ENCODE measurements around the gene XPC.

XPC gene

DNA sequence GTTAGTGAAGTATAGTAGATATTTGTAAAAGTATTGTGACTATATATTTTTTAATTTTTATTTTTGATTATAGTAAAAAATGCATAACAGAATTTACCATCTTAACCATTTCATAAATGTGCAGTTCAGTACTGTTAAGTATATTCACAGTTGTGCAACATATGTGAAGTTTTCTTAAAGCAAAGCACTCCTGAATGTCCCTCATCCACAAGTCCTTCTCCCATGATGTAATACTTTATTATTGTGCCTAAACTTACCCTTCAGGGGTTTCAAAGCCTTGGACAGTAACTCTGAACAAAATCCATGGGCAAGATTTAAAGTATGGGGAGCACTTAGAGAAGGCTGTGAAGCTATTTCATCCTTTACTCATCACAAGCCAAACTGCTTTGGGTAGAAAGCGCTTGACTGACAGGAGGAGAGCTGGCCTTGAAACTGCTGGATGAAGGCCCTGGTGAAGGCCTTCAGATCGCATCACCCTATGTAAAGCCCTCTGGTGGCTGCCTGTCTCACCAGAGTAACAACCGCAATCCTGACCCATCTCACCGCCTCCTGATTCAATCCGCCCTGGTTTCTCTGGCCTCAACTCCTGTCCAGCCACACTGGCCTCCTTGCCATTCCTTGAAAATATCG lies 28.3 kb upstream of the XPC start:
- no peak for DNase-seq

DNA sequence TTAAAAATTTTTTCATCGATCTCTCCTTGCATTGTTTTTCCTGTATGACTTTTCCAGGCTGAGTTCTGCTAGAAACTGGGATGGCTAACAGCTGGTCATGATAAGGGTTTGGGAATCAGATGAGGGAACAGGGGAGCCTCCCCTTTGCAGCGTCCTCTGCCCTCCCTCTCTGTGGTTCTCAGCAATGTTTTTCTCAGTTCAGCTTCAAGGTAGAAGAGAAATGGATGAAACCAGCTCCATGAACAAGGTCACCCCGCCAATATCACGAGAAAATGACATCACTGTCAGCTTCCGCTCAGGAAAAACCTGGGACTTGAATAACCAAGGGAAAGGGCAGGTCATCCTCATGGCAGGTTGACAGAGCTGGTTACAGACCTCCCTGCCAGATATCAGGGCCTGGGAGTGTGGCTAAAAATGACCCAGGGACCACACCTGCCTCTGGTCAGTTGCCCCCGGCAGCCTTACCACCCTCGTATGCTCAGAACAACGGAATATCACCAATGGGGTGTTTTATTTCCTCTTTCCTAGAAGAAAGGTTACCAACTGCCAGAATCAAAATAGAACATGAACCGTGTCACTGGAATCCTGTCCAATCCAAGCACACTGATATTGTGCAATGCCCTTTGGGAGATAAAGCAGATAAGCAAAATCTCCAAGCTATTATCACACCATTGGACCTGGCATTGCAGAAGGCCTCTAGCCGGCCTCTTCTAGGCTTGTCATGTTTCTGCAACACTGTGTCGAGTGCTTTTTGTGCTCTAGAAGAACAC lies 26.3 kb upstream of the XPC start:
- no peak for DNase-seq

DNA sequence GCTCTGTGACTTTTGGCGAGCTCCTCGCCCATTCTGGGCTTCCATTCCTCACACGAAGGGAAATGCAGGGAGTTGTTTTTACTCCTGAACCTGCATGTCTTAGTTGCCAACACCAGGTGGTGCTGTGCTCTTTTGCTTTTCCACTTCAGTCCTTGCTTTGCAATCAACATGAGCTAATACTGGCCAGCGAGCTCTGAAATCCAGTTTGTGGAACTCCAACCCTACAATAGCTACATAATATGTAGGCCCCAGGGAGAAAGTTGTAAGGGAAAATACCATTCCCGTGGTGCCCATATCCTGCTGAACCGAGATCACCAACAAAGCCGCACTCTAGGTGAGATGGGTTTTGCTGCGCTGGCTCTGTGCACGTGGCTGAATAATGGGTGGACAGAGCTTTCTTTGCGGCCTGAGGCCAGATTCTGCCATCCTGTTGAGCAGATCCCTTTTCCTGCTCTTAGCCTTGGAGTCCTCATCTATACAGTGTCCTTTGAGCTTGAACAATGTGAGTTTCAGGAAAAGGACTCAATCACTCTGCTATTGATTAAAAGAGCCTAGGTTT lies 25.2 kb upstream of the XPC start:
- peak; percentile 53 for DNase-seq

DNA sequence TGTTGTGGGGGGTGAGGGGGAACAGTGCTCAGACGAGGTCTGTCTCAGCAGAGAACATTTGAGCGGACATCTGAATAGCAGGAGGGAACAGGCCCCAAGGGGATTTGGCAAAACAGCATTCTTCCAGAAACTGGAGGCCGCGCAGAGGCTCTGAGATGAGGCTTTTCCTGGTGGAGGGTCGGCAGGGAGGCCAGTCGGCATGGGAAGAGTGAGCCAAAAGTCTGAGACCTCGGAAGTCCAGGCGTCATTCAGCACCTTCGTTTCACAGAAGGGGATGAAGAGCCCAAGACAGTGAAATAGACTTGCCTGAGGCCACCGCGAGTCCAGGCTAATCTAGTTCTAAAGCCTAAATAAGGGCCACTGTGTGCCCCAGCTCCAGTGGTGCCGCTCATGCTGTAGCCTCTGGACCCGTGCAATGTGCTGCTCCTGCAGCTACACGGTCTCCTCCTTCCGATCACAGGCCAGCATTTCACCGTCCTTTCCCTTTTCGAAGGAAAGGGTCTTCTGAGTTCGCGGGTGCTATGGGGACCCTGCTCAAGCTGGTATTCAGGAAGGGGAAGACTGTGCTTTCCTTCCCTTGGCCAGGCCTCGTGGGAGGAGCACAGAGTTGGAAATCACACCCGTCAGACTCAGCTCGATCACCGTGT lies 24.6 kb upstream of the XPC start:
- DNase-seq: no peak

DNA sequence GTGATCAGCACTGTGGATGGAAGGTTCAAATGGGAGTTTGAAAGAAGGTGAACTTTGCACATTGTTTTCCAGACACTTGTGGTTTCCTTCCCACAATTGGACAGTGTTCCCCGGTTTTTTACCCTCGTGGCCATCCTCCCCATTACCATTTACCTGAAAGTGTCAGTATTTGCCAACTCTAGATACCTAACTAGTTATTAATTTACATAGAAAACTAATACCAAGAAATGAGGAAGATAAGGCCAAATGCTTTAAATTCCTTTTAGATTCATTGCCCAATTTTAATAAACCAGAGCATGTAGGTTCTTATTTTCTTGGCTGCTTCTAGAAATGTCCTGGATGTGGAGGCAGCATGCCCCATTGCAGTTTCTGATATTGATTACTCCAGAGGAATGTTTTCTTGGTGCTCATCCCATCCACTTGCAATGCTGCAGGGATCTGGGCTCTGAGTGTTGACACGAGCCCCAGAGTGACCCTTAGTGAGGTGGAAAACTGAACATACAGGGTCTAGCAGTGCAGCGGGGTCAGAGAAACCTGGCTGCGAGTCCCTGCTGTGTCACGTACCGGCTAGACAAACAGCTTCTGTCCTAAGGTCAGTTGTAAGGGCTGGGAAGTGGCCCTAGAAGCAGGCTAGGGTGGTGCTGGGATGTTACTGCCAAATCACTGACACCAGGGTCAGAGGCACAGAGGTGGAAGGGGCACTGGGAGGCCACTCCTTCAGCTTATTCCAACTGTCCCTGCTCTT lies 23.7 kb upstream of the XPC start:
- DNase-seq: no peak

DNA sequence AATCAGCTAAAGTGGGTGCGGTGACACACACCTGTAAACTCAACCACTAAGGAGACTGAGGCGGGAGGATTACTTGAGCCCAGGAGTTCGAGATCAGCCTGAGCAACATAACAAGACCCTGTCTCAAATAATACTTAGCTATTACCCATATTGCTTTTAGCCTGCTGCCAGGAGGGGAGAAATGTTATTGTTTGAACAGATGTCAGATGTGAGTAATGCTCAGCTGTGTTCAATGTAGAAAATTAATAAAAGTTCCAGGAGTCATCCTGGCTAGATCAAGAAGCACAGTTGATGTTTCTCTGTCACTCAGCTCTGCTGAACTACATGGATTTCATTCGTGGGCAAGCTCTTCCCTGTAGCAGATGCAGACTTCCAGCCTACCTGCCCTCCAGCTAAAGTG lies 22.4 kb upstream of the XPC start:
- no peak for DNase-seq

DNA sequence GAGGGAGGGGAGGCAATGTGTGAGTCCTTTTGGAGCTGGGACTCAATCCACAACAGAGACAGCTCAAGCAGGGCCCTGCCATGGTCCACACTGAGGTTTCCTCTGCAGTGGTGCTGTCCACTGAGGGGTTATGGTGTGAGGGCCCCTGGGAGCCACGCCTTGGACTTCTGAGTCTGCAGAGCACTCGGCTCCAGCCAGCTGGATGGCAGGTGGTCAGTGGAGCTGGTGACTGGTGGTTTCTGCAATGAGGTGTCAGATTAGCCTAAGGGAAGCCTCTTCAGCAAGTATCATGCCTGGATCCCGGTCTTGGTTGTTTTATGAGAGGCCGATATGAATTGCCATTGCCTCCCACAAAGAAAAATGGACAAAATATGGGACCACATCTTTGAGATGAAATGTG lies 21.9 kb upstream of the XPC start:
- no peak for DNase-seq

DNA sequence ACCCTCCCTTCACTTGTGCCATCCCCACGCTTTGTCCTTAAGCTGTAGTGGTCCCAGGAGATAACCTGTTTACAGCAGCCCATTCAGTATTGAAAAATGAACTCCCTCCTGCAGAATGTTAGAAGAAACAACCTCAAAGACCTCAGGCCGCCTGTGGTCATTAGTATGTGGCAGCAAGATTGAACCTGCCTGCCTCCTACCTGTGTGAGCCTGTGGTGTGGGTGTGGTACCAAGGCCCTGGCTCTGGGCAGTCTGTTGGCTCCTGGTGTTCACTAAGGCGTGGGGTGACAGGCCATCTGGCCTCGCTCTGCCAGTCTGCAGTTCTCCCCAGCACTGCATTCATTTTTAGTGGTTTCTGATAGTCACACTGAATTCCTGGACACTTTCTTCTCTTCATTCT lies 21.2 kb upstream of the XPC start:
- DNase-seq: no peak

DNA sequence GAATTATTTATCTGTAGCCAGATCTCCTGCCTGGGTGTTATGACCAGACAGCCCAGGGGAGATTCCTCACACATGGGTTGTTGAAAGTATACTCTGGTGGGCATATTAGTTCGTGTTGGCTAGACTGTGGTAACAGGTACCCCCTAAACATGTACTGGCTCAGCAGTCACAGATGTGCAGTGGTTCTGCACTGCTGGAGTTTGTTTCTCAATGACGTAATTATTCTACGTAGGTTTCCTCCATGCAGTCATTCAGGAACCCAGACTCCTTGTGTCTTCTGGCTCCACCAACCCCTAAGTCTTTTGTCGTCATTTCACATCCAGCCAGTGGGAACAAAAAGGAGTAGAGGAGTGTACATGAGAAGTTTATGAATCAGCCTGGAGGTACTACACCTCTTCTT lies 16.5 kb upstream of the XPC start:
- no peak for DNase-seq

DNA sequence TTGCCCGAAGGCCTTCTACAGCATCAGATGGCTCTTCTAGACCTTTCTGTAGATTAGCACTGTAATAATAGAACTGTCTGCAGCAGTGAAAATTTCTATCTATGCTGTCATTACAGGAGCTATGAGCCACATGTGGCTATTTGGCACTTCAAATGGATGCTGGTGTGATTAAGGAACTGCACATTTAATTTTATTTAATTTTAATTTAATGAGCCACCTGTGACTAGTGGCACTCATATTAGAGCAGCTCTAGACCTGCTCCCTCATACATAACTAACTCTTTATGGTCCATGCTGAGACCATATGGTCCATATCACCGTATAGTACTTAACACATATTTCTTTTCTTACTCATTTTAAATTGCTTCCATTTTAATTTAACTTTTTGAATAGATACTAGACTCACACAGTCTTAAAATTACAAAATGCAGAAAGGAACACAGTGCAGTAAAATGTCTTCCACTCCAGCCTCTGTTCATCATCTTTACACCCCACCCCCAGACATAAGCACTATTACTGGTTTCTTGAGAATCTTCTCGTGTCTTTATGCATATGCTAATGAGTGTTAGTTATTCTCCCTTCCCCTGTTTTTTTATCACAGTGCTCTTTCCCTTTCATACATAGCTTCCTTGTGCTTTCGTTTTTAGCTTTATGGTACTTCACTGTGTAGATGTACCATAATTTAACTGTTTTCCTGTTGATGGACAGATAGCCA lies 9.8 kb upstream of the XPC start:
- no peak for DNase-seq

DNA sequence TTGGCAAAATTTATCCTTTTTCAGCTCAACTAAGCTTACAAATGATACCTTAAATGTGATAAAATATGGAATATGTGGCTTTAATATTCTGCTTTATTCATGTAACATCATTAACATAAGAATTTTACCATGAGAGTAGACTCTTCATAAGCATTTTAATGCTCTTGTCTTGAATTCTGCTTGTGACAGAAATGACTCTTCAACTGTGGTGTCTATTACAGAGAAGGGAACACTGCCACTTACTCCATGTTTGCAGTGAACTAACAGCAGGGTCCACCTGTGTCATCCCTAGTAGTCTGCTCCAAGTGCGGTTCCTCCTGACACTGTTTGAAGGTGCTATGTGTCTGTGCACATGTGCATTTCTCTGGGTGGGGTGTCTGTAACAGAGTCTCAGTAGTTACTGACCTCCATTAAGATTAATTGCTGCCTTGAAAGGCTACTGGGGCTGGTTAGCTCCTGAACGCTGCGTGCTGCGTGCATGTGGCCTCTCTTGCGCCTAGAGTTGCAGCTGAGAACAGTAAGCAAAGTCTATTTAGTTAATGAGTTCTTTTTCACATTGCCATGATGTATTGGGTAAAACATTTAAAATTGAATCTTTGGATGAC lies 8.6 kb upstream of the XPC start:
- no peak for DNase-seq

DNA sequence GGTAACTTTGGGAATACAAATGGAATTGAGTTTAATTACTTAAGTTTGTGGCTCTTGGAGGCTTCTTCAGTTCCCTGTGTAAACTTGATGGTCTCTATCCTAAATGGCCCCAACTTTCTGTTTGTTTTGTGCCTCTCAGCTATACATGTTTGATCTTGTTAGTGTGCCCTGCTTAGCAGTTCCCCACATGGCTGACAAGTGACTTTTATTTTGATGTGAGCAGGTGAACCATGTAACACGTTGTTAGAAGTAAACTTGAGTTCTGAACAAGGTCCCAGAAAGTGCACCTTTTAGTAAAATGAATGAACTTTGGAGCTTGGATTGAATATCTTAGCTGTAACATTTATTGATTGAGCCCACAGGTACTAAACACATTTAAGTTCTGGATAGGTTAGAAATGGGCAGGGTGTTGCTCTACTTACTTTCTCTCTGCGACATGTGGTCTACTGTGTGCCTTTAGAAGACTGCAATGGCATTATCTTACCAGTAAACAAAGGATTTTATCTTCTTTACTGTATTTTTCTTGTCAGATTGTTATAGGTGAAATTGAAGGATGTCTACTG lies 4.7 kb upstream of the XPC start:
- no peak for DNase-seq

DNA sequence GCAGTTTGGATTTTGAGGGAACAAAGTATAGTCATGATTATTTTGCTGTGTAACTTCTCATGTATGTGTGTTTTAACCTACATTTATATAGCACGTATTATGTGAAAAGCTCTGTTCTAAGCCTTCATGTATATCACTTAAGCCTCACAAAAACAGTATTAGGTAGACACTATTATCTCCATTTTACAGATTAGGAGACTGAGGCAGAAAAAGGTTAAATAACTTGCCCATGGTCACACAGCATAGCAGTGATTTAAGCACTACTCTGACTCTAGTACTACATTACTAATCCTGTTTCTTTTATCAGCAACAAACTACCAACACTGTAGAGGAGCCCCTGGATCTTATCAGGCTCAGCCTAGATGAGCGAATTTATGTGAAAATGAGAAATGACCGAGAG lies 2.9 kb upstream of the XPC start:
- no peak for DNase-seq

DNA sequence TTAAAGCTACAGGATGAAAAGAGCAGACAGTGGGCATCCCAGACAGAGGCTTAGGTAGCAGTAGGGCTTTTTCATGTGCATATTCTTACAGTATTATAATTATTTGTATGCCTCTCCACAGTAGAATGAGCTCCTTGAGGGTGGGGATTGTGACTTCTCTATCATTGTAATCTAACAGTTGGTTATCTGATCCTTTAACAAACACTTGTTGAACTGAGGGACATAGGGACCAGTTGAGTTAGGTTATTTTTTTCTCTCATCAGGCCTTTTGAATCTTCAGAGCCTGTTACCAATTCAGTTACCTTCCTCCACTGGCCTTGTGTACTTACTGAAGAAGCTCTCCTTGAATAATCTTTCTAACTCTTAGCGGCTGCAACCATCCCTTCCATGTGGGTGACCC lies 1.4 kb upstream of the XPC start:
- DNase-seq: no peak

DNA sequence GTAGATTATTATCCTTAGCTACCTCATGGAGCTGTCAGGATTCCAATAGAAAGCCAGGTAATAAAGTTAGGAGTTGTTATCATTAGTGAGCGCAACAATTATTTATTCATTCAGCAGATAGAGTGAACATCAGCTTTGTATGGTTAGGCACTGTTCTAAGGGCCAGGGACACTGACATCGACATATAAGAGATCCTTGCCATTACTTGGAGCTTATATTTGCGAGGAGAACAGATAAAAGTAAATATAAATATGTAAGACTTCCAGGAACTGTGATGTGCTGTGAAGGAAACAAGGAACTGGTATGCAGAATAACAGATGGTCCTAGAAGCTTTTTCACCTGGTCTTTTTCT lies 689 bp upstream of the XPC start:
- DNase-seq: no peak

DNA sequence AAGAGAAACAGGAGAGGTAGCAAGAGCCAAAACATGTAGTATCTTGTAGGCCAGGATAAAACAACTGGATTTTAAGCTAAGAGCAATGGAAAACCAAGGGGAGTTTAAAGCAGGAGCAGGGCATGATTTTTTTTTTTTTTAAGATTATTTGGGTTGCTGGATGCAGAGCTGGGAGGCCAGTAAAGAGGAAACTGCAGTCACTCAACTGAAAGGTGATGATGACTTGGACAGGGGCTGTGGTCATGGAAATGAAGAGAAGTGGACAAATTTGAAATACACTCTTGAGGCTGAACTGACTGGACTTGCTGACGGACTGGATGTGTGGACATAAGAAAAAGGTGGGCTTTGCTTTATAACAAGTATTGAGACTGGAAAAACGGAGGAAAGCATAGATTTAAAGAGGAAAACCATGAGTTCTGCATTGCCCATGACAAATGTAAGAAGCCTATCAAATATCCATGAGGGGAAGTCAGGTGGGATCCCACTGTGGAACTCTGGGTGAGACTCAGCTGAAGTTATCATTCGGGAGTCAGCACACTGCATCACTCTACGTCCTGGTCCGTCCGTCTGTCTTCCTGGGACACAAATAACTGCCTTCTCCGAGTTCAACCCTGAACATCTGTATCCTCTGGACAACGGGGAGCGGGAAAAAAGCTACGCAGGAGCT lies 688 bp downstream of the XPC start:
- DNase-seq: peak; percentile 25

DNA sequence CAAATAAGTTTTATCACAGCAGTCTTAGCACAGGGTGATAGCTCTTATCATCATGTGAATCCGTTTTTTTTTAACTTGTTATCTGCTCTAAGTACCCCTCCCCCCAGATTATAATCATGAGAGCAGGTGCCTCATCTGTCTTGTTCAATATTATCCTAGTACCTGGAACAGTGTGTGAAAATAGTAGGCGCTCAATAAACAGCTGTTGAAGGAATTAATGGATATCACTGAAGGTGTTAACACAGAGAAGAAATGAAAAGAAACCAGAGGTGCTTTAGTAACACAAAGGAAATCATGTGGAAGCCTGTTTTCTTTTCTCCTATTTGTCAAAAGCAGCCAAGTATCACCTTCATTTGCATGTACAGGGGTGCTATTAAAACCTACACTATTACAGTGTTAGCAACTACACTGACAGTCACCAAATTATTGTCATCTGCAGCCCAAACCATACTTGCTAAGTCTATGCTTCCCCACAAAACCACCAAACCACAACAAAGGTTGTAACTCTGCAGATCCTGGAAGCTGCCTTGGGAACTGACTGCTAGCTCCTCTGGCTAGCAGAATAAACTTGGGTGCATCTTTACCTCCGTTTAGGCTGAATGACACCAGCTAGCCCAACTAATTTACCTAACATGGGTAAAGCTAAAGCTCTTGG lies 2.9 kb downstream of the XPC start:
- DNase-seq: peak; percentile 86

DNA sequence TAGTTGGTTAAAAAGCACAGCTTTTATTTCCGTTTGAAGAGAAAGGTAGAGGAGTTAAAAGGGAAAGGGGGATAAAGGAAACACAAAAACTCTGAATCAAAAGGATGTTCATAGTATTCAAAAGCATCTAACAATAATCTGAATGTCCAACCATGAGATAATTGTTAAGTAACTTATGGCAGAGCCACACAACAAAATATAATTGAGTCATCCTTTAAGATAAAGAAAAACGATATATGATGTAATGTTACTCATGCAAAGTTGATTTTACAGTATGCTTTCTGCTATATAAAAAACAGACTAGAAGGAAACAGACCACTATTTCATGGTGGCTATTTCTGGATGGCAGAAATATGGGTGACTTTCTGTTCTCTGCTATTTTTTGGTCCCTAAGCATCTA lies 3.9 kb downstream of the XPC start:
- no peak for DNase-seq

DNA sequence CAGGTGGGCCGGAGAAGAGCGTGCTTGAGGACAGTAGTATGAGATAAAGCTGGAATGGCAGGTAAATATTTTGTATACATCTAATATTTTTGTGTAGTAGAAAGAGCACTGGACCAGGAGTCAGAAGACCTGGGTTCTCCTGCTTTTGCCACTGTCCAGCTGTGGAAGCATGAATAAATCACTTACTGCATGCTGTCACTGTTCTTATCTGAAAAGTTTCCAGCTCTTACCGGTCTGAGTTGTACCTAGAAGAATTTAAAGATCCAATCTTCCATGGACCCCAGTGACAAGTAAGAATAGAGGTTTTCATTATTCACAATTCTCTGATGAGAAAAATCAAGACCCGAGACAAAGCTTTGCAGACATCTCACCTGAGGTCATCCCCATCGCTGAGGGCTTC lies 5.9 kb downstream of the XPC start:
- DNase-seq: no peak

DNA sequence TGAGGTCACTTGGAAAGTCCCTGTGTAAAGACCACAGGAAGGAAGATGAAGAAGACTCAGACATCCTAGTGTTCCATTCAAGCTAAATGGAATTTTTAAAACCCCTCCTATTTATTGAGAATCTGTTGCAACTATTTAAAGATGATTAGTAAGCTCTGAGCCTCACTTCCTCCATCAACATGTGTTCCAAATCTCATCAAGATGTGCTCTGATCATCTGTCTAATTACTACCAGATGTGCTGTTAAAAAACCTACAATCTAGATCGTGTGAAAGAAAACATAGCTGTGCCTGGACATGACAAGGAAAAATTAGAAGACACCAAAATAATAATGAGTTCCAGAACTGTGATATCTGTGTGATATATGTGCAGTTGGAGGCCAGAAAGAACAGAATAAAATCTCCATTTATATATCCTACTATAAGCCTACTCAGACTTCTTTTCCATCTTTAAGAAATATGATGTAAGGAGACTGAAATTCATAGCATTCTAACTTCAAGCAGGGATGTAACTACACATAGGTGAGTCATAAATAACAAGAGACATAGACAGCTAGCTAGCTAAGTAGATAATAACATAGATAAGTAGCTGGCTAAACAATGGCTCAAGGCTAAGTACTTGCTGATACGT lies 7.8 kb downstream of the XPC start:
- no peak for DNase-seq

Measured in CD4-positive, alpha-beta T cell treated with Interleukin-17A for 1 hour (primary cell).